Stimulated activated CD4-positive, alpha-beta T cell treated with anti-CD3 and anti-CD28 coated beads, Interleukin-2, amount 100 ng/mL, for 4 hours (primary cell): ENCODE measurements around the gene LARP4B.

ENCODE experiments used
- DNase-seq: peaks from one replicate; pipeline ENCODE4 v3.0.0-alpha.2; 2020; ENCODE audit warnings: low read depth

LARP4B gene

GRCh38 chr10:824497-824896, 107.0 kb downstream of the LARP4B start:
- no peak for DNase-seq

- no peak for DNase-seq
These were observed 108.7 kb downstream of the LARP4B start for GRCh38 chr10:822661-823367.

- no peak for DNase-seq
These were observed 109.3 kb downstream of the LARP4B start for GRCh38 chr10:822197-822596.

- no peak for DNase-seq
These were observed 110.2 kb downstream of the LARP4B start for GRCh38 chr10:821322-821721.

- DNase-seq, result no peak
These were observed 111.7 kb downstream of the LARP4B start for GRCh38 chr10:819816-820215.

- no peak for DNase-seq
These were observed 112.2 kb downstream of the LARP4B start for GRCh38 chr10:819326-819725.

GRCh38 chr10:818526-819220, 112.8 kb downstream of the LARP4B start:
- DNase-seq, result no peak

- no peak for DNase-seq
These were observed 113.5 kb downstream of the LARP4B start for GRCh38 chr10:818010-818409.

GRCh38 chr10:817371-817770, 114.1 kb downstream of the LARP4B start:
- DNase-seq, result no peak

GRCh38 chr10:816958-817357, 114.5 kb downstream of the LARP4B start:
- DNase-seq, result no peak

GRCh38 chr10:816091-816477, 115.4 kb downstream of the LARP4B start:
- no peak for DNase-seq

GRCh38 chr10:815338-816090, 116.0 kb downstream of the LARP4B start:
- no peak for DNase-seq

GRCh38 chr10:814536-815302, 116.8 kb downstream of the LARP4B start:
- no peak for DNase-seq

- DNase-seq, result no peak
These were observed 118.2 kb downstream of the LARP4B start for GRCh38 chr10:813286-813685.

GRCh38 chr10:812787-813186, 118.7 kb downstream of the LARP4B start:
- DNase-seq, result no peak

- no peak for DNase-seq
These were observed 119.9 kb downstream of the LARP4B start for GRCh38 chr10:811379-812175.

- no peak for DNase-seq
These were observed 121.1 kb downstream of the LARP4B start for GRCh38 chr10:810351-810846.

GRCh38 chr10:809671-810350, 121.7 kb downstream of the LARP4B start:
- no peak for DNase-seq

GRCh38 chr10:807958-808353, 123.5 kb downstream of the LARP4B start:
- no peak for DNase-seq

GRCh38 chr10:807163-807957, 124.1 kb downstream of the LARP4B start:
- no peak for DNase-seq
